Loucy (cell line): Measurements from ENCODE around the gene HIRA.

Source experiments
- CTCF ChIP-seq: fragments of 200-600 bp; sonication (generic); conservative IDR thresholded peaks from 2 replicates; pipeline ENCODE4 v1.5.1; 2014; ENCODE audit warnings: mild to moderate bottlenecking, antibody characterized with exemption, low read length
- EZH2phosphoT487 ChIP-seq: fragments of 200-600 bp; IDR thresholded peaks from 2 replicates; pipeline ENCODE4 v1.6.1; 2018; ENCODE audit warnings: antibody characterized with exemption, mild to moderate bottlenecking, moderate library complexity, borderline replicate concordance

GRCh38 chr22:19360300-19360792 is 71.2 kb downstream of the HIRA start:
- TF ChIP-seq CTCF (no peak), EZH2phosphoT487 (no peak)
